ENCODE results near the gene BLZF1. TPM values are rescaled to one million over a fixed set of nuclear protein-coding genes. Genes with fewer than 3 reads are reported as not detected.

Gene BLZF1
- total and polyA plus RNA-seq, 9 donors = 9.2 to 28.8 (median 19.2) TPM

GRCh38 chr1:169426174-169426705 lies 58.2 kb downstream of the BLZF1 start:
- Histone ChIP-seq H3K36me3 (no peaks in the 10 kb centered on the region), H3K9me3 (no peaks in the 10 kb centered on the region), H3K27me3 (no peaks in the 10 kb centered on the region), H3K4me3 (no peak overlapping the region), H3K27ac (no peak overlapping the region), H3K4me1 (ENCODE audit: insufficient read depth) (no peaks in the 10 kb centered on the region)
- TF ChIP-seq EP300 (IDR thresholded peaks at IDR 0.05) (no peak), CTCF (IDR thresholded peaks at IDR 0.05) (no peak), POLR2A (IDR thresholded peaks at IDR 0.05) (no peak)
- intact Hi-C loops (cut with DNase I) = no loop called here
- no peak for DNase-seq
- 29 to 47% (median 31%) methylated on average over 6 of the region's 6 CpGs for WGBS, 3 donors

GRCh38 chr1:169427081-169427641 lies 59.2 kb downstream of the BLZF1 start, which contains the start of gene CCDC181:
CCDC181 (minus strand) TSS chr1:169427474; CDS start chr1:169424927, 2,547 bp downstream.
- Histone ChIP-seq H3K36me3 (no peaks in the 10 kb centered on the region), H3K9me3 (no peaks in the 10 kb centered on the region), H3K4me1 (ENCODE audit: insufficient read depth) (no peaks in the 10 kb centered on the region), H3K27me3 (no peaks in the 10 kb centered on the region), H3K27ac (peak within 1 kb of the TSS in 1 of 2 donors; percentile 4), H3K4me3 (peak within 1 kb of the TSS; percentile 50)
- 0 to 2% (median 1%) methylated on average over 29 of the region's 29 CpGs for WGBS, 3 donors
- TF ChIP-seq POLR2A (IDR thresholded peaks at IDR 0.05) (peak; percentile 19), CTCF (IDR thresholded peaks at IDR 0.05) (no peak)
- peak; percentile 72 to 86 (median 78) for DNase-seq
- intact Hi-C loops (cut with DNase I) = no loop called here

Other genes with a start within 250 kb of the BLZF1 start
- 10 to 100 TPM; 14.2 to 28.0 (median 18.4) TPM for gene NME7, start 398 bp upstream of the BLZF1 start, total RNA-seq
- 10 to 100 TPM; 14.3 to 30.0 TPM for gene NME7, start 398 bp upstream of the BLZF1 start, polyA plus RNA-seq
- gene CCDC181, start 59.3 kb downstream of the BLZF1 start, total RNA-seq = 10 to 100 TPM in 1 of 7 donors, 1 to 10 TPM in 6; 4.4 to 10.9 (median 6.3) TPM
- 1 to 10 TPM; 4.1 to 5.5 TPM for gene CCDC181, start 59.3 kb downstream of the BLZF1 start, polyA plus RNA-seq
- gene SLC19A2, start 117.7 kb downstream of the BLZF1 start, total RNA-seq = 10 to 100 TPM in 6 of 7 donors, 1 to 10 TPM in 1; 9.1 to 28.6 (median 12.1) TPM
- gene SLC19A2, start 117.7 kb downstream of the BLZF1 start, polyA plus RNA-seq = 1 to 10 TPM; 6.5 to 7.6 TPM
- gene F5, start 218.3 kb downstream of the BLZF1 start, total RNA-seq = 1 to 10 TPM in 1 of 7 donors, under 1 TPM in 4, not detected in 2; 0.05 to 3.3 (median 0.20) TPM
- gene F5, start 218.3 kb downstream of the BLZF1 start, polyA plus RNA-seq = under 1 TPM; 0.31 to 0.85 TPM

Data from ovary (tissue), 9 donors.